Liver (tissue), 9 donors: Measurements from ENCODE around the gene P2RY14. TPM values are rescaled to one million over a fixed set of nuclear protein-coding genes. Genes with fewer than 3 reads are reported as not detected.

Experiments used
- DNase-seq: peaks from one replicate; pipeline ENCODE4 v3.0.0-alpha.2; 2017; ENCODE audit warnings: low spot score
- H3K27ac ChIP-seq, 2 donors: one replicate each; pipeline ENCODE4 v1.7.0; 2013; ENCODE audit warnings: inconsistent platforms in 2 of 2, low read length in 2 of 2, control low read depth in 1 of 2, low read depth in 1 of 2, mild to moderate bottlenecking in 1 of 2
- H3K27me3 ChIP-seq, 4 donors: one replicate each; pipeline versions ENCODE4 v1.6.1 to v1.7.0; 2013; ENCODE audit warnings: low read length in 3 of 4, inconsistent platforms in 1 of 4, mild to moderate bottlenecking in 1 of 4, moderate library complexity in 1 of 4; ENCODE audit not compliant: control insufficient read depth in 4 of 4, insufficient read depth in 4 of 4
- H3K36me3 ChIP-seq, 4 donors: one replicate each; pipeline versions ENCODE4 v1.6.1 to v1.7.0; 2013; ENCODE audit warnings: low read length in 3 of 4, mild to moderate bottlenecking in 3 of 4, low read depth in 1 of 4, moderate library complexity in 1 of 4; ENCODE audit not compliant: control insufficient read depth in 4 of 4, insufficient read depth in 3 of 4
- H3K4me1 ChIP-seq, 4 donors: one replicate each; pipeline versions ENCODE4 v1.6.1 to v1.7.0; 2013; ENCODE audit warnings: low read length in 3 of 4, mild to moderate bottlenecking in 3 of 4, moderate library complexity in 1 of 4; ENCODE audit not compliant: control insufficient read depth in 4 of 4, insufficient read depth in 4 of 4
- H3K4me3 ChIP-seq, 3 donors: one replicate each; pipeline versions ENCODE4 v1.6.1 to v1.7.0; 2013; ENCODE audit warnings: low read length in 3 of 3, control low read depth in 1 of 3, low read depth in 1 of 3, mild to moderate bottlenecking in 1 of 3
- H3K9ac ChIP-seq, 2 donors: one replicate each; pipeline ENCODE4 v1.7.0; 2013; ENCODE audit warnings: low read length in 2 of 2, mild to moderate bottlenecking in 2 of 2, moderate library complexity in 2 of 2, control low read depth in 1 of 2, low read depth in 1 of 2
- H3K9me3 ChIP-seq, 4 donors: one replicate each; pipeline versions ENCODE4 v1.6.1 to v1.7.0; 2013; ENCODE audit warnings: low read length in 3 of 4; ENCODE audit not compliant: control insufficient read depth in 4 of 4
- EGR1 ChIP-seq, 2 donors: IDR thresholded peaks; 2 replicates each; pipeline ENCODE4 v1.6.1; 2016 to 2018; ENCODE audit warnings: antibody characterized with exemption in 2 of 2, low read depth in 2 of 2
- FOXA1 ChIP-seq: IDR thresholded peaks from 2 replicates; pipeline ENCODE4 v1.6.1; 2016; ENCODE audit warnings: antibody characterized with exemption
- FOXA2 ChIP-seq: IDR thresholded peaks from 2 replicates; pipeline ENCODE4 v1.6.1; 2016; ENCODE audit warnings: antibody characterized with exemption
- HNF4A ChIP-seq, 2 donors: conservative IDR thresholded peaks; 2 replicates each; pipeline ENCODE4 v1.6.1; 2016; ENCODE audit warnings: antibody characterized with exemption in 2 of 2, mild to moderate bottlenecking in 2 of 2
- HNF4G ChIP-seq: IDR thresholded peaks from 2 replicates; pipeline ENCODE4 v1.6.1; 2016; ENCODE audit warnings: antibody characterized with exemption
- JUND ChIP-seq, 2 donors: IDR thresholded peaks; 2 replicates each; pipeline ENCODE4 v1.6.1; 2016; ENCODE audit warnings: antibody characterized with exemption in 2 of 2
- NR2F2 ChIP-seq: IDR thresholded peaks from 2 replicates; pipeline ENCODE4 v1.6.1; 2016; ENCODE audit warnings: antibody characterized with exemption
- RAD21 ChIP-seq, 2 donors: IDR thresholded peaks; 2 replicates each; pipeline ENCODE4 v1.6.1; 2016; ENCODE audit warnings: antibody characterized with exemption in 2 of 2, mild to moderate bottlenecking in 2 of 2
- RXRA ChIP-seq, 2 donors: IDR thresholded peaks; 2 replicates each; pipeline ENCODE4 v1.6.1; 2017 to 2018; ENCODE audit warnings: antibody characterized with exemption in 2 of 2, mild to moderate bottlenecking in 1 of 2
- SP1 ChIP-seq: IDR thresholded peaks from 2 replicates; pipeline ENCODE4 v1.6.1; 2018; ENCODE audit warnings: antibody characterized with exemption, mild to moderate bottlenecking
- TAF1 ChIP-seq: conservative IDR thresholded peaks from 2 replicates; pipeline ENCODE4 v1.6.1; 2016; ENCODE audit warnings: antibody characterized with exemption, mild to moderate bottlenecking
- YY1 ChIP-seq: IDR thresholded peaks from 2 replicates; pipeline ENCODE4 v1.6.1; 2016; ENCODE audit warnings: antibody characterized with exemption, mild to moderate bottlenecking
- WGBS: extraction: QIAGEN DNeasy Blood & Tissue Kit; methylation state at CpG from one replicate; pipeline ENCODE4 v1.1.7; 2013; 5-methylcytosine and 5-hydroxymethylcytosine counted together
- polyA plus RNA-seq, 2 donors: library from polyadenylated mRNA; stranded (reverse) in 1 of 2; unstranded in 1 of 2; fragments of 200-250 nt in 1 of 2; fragments of >200 nt in 1 of 2; fragmentation: Nextera tagmentation in 1 of 2; extraction: Ambion mirVana in 1 of 2; gene quantifications; one replicate each; pipeline versions ENCODE4 v1.2.1 to v1.2.3, GENCODE V29; 2013 to 2015
- total RNA-seq, 2 donors: library from RNA; depleted of rRNA; stranded (reverse); fragments of >200 nt; gene quantifications; one replicate each; pipeline ENCODE4 v1.2.3, GENCODE V29; 2014
- TF ChIP-seq, protein P1 (sequence below): IDR thresholded peaks from 2 replicates; pipeline ENCODE4 v1.6.1; 2016; ENCODE audit warnings: antibody characterized with exemption
- TF ChIP-seq, protein P2 (sequence below): IDR thresholded peaks from 2 replicates; pipeline ENCODE4 v1.6.1; 2016; ENCODE audit warnings: antibody characterized with exemption, mild to moderate bottlenecking
- TF ChIP-seq, protein P3 (sequence below): IDR thresholded peaks from 2 replicates; pipeline ENCODE4 v1.6.1; 2016; ENCODE audit warnings: antibody characterized with exemption
- TF ChIP-seq, protein P4 (sequence below): fragments of 150-350 bp; IDR thresholded peaks from 2 replicates; pipeline ENCODE4 v1.5.1; 2017; ENCODE audit warnings: improper control_type of control experiment, low read depth, low read length; ENCODE audit not compliant: missing input control
- TF ChIP-seq, protein P5 (sequence below): IDR thresholded peaks from 2 replicates; pipeline ENCODE4 v1.6.1; 2016; ENCODE audit warnings: antibody characterized with exemption
- donor health status: healthy.
- donor health status: healthy.
- donor health status: healthy.
- donor health status: healthy.
- donor health status: healthy.

The P2RY14 gene
- total and polyA plus RNA-seq, 4 donors: 0.10 to 0.37 (median 0.22) TPM

DNA sequence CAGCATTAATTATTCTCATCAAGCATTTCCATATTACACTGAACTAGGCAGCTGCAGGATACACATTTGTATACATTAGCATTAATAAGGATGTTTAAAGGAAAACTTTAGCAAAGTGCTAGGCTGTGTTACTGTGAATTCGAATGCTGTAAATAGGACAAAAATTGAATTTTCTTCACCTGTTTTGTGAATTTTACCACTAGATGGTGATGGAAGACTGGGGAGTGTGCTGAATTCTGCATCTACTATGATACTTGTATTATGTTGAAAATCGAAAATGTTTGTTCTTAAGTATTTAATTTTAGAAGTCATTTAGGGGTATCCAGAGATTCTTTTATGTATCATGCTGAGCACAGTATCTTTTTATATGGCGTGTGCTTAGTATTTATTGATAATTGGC lies 12.3 kb upstream of the P2RY14 start:
- WGBS: 58% methylated on average over 3 of the region's 3 CpGs
- DNase-seq: no peak
- H3K4me3 ChIP-seq: no peak overlapping the region
- H3K27ac ChIP-seq: no peak overlapping the region
- no peaks in the 10 kb centered on the region for H3K9me3 ChIP-seq
- no peaks in the 10 kb centered on the region for H3K4me1 ChIP-seq
- TF ChIP-seq YY1 (no peak), RAD21 (IDR thresholded peaks at IDR 0.05) (peak; percentile 66 to 70)
- H3K9ac ChIP-seq: no peak overlapping the region
- H3K27me3 ChIP-seq: no peaks in the 10 kb centered on the region
- H3K36me3 ChIP-seq: no peaks in the 10 kb centered on the region

DNA sequence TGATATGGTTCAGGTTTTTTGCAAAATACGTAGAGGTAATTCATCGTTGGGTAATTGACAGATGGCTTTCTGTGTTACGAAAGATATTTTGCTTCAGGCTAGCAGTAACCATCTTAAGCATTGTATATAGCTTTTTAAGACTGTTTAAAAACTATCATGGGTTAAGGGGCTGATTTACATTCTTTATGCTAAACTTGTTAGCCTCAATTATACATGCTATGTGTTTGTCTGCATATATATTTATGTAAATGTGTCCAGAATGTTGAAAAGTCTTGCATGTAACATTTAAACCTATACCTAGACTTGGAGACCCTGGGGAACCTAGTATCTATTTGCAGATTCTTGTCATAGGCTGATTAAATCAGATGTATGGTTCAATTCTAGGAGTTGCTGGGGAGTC lies 11.1 kb upstream of the P2RY14 start:
- 22% methylated on average over 3 of the region's 3 CpGs for WGBS
- Histone ChIP-seq H3K9ac (no peak overlapping the region), H3K36me3 (no peaks in the 10 kb centered on the region), H3K27me3 (no peaks in the 10 kb centered on the region), H3K27ac (no peak overlapping the region), H3K9me3 (no peaks in the 10 kb centered on the region), H3K4me3 (no peak overlapping the region), H3K4me1 (no peaks in the 10 kb centered on the region)
- no peak for TF ChIP-seq RXRA (IDR thresholded peaks at IDR 0.05)
- TF ChIP-seq TAF1: no peak
- TF ChIP-seq, protein P1, sequence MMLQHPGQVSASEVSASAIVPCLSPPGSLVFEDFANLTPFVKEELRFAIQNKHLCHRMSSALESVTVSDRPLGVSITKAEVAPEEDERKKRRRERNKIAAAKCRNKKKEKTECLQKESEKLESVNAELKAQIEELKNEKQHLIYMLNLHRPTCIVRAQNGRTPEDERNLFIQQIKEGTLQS: no peak
- TF ChIP-seq FOXA2: no peak
- no peak for TF ChIP-seq YY1
- TF ChIP-seq HNF4A (conservative IDR thresholded peaks at IDR 0.05): no peak
- TF ChIP-seq, protein P2, sequence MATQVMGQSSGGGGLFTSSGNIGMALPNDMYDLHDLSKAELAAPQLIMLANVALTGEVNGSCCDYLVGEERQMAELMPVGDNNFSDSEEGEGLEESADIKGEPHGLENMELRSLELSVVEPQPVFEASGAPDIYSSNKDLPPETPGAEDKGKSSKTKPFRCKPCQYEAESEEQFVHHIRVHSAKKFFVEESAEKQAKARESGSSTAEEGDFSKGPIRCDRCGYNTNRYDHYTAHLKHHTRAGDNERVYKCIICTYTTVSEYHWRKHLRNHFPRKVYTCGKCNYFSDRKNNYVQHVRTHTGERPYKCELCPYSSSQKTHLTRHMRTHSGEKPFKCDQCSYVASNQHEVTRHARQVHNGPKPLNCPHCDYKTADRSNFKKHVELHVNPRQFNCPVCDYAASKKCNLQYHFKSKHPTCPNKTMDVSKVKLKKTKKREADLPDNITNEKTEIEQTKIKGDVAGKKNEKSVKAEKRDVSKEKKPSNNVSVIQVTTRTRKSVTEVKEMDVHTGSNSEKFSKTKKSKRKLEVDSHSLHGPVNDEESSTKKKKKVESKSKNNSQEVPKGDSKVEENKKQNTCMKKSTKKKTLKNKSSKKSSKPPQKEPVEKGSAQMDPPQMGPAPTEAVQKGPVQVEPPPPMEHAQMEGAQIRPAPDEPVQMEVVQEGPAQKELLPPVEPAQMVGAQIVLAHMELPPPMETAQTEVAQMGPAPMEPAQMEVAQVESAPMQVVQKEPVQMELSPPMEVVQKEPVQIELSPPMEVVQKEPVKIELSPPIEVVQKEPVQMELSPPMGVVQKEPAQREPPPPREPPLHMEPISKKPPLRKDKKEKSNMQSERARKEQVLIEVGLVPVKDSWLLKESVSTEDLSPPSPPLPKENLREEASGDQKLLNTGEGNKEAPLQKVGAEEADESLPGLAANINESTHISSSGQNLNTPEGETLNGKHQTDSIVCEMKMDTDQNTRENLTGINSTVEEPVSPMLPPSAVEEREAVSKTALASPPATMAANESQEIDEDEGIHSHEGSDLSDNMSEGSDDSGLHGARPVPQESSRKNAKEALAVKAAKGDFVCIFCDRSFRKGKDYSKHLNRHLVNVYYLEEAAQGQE: no peak
- TF ChIP-seq JUND (IDR thresholded peaks at IDR 0.05): no peak
- TF ChIP-seq NR2F2: no peak
- no peak for TF ChIP-seq FOXA1
- no peak for DNase-seq

DNA sequence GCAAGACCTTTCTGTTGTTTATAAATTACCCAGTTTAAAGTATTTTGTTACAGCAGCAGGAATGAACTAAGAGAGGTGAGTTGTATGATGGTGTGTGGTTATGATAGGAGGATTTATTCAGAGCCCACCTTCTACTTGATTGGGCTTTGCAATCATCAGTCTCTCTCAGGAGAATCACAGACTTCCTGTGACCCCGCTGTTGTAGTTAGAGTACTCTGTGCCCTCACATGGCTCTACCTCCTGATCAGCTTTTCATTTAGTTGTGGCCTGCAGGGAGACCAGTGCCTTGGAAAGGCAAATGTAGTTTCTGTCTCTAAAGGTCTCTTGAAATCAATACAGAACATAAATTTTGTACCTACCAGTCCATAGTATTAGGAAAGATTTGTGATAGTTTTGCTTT lies 7.6 kb upstream of the P2RY14 start:
- Histone ChIP-seq H3K27ac (no peak overlapping the region), H3K36me3 (no peaks in the 10 kb centered on the region), H3K27me3 (no peaks in the 10 kb centered on the region), H3K9me3 (no peaks in the 10 kb centered on the region), H3K9ac (no peak overlapping the region), H3K4me1 (no peaks in the 10 kb centered on the region), H3K4me3 (no peak overlapping the region)
- 78% methylated on average over 1 of the region's 1 CpG for WGBS
- no peak for DNase-seq
- TF ChIP-seq SP1 (no peak), EGR1 (IDR thresholded peaks at IDR 0.05; ENCODE audit: low read depth in 2 of 2) (no peak), FOXA2 (no peak), HNF4A (conservative IDR thresholded peaks at IDR 0.05) (no peak), RXRA (IDR thresholded peaks at IDR 0.05) (no peak), NR2F2 (no peak), RAD21 (IDR thresholded peaks at IDR 0.05) (no peak), HNF4G (no peak), YY1 (no peak), JUND (IDR thresholded peaks at IDR 0.05) (no peak)
- TF ChIP-seq, protein P2: no peak
- TF ChIP-seq, protein P3, sequence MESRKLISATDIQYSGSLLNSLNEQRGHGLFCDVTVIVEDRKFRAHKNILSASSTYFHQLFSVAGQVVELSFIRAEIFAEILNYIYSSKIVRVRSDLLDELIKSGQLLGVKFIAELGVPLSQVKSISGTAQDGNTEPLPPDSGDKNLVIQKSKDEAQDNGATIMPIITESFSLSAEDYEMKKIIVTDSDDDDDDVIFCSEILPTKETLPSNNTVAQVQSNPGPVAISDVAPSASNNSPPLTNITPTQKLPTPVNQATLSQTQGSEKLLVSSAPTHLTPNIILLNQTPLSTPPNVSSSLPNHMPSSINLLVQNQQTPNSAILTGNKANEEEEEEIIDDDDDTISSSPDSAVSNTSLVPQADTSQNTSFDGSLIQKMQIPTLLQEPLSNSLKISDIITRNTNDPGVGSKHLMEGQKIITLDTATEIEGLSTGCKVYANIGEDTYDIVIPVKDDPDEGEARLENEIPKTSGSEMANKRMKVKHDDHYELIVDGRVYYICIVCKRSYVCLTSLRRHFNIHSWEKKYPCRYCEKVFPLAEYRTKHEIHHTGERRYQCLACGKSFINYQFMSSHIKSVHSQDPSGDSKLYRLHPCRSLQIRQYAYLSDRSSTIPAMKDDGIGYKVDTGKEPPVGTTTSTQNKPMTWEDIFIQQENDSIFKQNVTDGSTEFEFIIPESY: no peak
- TF ChIP-seq, protein P4, sequence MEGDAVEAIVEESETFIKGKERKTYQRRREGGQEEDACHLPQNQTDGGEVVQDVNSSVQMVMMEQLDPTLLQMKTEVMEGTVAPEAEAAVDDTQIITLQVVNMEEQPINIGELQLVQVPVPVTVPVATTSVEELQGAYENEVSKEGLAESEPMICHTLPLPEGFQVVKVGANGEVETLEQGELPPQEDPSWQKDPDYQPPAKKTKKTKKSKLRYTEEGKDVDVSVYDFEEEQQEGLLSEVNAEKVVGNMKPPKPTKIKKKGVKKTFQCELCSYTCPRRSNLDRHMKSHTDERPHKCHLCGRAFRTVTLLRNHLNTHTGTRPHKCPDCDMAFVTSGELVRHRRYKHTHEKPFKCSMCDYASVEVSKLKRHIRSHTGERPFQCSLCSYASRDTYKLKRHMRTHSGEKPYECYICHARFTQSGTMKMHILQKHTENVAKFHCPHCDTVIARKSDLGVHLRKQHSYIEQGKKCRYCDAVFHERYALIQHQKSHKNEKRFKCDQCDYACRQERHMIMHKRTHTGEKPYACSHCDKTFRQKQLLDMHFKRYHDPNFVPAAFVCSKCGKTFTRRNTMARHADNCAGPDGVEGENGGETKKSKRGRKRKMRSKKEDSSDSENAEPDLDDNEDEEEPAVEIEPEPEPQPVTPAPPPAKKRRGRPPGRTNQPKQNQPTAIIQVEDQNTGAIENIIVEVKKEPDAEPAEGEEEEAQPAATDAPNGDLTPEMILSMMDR: no peak
- TF ChIP-seq, protein P5, sequence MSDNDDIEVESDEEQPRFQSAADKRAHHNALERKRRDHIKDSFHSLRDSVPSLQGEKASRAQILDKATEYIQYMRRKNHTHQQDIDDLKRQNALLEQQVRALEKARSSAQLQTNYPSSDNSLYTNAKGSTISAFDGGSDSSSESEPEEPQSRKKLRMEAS: no peak
- TF ChIP-seq, protein P1: no peak
